Kidney glomerular epithelial cell (primary cell): ENCODE measurements around the gene JMJD8.
A peak's percentile ranks its signal among the peaks of the same experiment; 100 is the strongest.

Experiments used
- DNase-seq: peaks from one replicate; lab custom pipeline; 2025; lab: John Stamatoyannopoulos, UW

The JMJD8 gene

DNA sequence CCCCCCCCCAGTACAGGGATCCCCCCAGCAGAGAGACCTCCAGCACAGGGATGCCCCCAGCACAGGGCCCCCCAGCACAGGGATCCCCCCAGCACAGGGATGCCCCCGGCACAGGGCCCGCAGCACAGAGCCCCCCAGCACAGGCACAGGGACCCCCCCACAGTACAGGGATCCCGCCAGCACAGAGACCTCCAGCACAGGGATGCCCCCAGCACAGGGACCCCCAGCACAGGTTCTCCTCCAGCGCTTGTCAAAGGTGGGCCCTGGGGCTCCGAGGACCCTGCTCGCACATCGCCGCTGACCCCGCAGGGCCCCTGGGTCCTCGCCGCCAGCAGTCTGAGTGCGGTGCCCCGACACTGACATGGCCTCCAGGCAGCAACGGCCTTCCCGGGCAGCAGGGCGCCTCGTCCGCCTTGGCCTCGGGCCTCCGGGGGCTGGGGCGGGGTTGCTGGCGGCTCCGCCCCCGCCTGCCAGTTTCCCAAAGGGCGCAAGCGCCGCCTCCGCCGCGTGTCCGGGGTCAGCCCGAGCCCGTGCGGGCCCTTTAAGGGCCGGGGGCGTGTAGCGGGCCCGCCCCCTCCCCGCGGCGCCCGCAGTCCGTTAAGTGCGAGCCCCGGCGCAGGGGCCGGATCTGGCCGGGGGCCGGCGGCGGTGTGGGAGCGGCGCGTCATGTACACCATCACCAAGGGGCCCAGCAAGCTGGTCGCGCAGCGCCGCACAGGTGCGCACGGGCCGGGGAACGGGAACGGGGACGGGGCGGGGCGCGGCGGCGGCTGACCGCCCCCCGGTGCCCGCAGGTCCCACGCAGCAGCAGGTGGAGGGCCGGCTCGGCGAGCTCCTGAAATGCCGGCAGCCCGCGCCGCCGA, 42.6 kb downstream of the JMJD8 start, which contains the start of gene MCRIP2:
Gene MCRIP2 (plus strand): TSS at position 503 of the 863 bp plus-strand sequence. CDS start 164 bp downstream, at position 667.
- peak; percentile 62 for DNase-seq

- DNase-seq = no peak
These were observed 43.5 kb downstream of the JMJD8 start for GRCh38 chr16:640614-641013.

DNA sequence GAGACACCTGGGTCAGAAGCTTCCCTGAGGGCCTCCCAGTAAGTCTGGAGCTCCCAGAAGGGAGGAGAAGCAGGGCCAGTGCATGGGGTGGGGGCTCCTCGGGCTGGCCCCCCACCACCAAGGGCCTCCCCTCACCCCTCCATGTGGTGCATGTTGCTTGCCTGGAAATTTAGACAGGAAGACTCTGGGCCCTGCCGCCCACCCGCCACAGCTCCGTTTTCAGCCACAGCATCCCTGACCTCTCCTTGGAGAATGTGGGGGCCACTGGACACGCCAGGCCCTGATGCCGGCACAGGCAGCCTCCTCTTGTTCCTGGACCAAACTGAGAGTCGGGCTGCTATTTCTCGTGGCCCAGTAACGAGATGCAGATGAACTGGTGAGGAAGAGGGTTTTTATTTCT, 45.3 kb downstream of the JMJD8 start:
- no peak for DNase-seq

- no peak for DNase-seq
These were observed 46.0 kb downstream of the JMJD8 start for GRCh38 chr16:638034-638543.

DNA sequence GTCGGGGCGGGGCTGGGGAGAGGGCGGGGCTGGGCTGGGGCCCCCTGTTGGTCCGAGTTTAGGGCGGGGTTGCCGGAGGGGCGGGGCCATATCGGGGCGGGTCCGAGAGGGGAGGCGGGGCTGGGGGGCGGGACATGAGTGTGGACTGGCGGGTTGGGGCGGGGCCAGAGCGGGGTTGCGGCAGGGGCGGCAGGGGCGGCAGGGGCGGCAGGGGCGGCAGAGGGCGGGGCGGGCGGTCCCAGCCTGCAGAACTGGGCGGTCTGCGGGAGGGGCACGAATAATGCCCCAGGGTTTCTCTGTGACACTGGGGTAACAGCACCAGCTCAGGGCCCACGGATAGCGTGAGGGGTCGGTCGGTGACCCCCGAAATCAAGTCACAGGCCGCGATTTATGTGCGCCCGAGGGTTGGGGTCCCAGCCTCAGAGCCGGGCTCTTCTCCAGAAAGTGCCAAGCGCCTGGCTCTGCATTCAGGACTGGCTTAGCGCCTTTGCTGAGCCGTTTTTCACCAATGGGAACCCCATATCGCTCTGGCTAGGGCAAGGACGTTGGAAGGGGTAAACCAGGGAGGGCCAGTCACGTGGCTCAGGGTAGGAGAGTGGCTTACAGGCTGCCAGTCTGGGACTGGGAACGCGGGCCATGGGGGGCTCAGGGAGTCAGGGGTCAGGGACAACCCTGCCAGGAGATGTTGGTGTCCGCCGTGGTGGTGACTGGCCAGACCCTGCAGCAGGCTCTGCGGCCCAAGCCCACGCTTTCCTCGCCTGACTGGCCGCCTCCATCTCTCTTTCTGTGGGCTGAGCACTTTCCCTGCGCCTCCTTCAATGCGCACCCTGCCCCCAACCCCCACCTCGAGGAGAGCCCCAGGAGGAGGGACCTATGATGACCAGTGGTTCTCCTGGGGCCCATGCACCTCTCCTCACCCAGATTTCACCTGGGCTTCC, 46.8 kb downstream of the JMJD8 start:
- DNase-seq = no peak

DNA sequence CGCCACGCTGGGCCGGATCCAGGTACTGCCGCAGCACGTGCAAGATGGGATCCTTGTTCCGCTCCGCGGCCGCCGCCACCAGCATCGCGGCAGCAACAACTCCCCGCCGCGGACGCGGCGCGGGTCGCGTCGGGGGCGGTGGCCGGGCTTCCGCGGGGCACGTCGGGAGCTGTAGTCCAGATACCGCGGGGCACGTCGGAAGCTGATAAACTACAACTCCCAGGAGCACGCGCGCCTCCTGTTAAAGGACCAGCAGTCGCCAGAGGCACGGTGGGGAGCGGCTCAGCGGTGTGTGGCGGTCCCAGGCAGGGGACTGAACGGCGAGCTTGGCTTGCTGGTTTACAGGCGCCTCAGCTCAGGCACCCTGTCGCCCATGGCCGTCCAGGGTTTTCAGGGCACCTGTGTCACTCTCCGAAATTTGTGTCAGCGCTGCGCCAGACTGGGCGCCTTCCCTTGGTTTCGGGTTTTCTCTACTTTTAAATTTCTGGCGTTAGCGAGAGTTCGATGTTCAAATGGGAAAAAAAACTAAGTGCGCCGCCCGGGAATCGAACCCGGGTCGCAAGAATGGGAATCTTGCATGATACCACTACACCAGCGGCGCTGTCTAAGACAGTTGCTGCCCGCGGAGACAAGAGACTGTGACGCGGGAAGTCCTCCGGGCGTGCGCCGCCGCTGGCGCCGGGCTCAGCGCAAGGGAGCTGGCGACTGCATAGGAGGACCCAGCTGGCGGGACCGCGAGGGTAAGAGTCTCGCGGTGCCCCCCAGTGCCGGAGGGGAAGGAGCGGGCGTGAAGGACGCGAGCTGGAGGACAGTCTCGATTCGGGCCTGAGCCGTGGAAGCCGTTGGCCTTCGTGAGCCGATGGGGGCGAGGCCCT, 47.7 kb downstream of the JMJD8 start, which contains the start of gene METTL26:
Gene METTL26 (minus strand): TSS at position 100 of the 875 bp plus-strand sequence. CDS start 15 bp downstream, at position 85.
- DNase-seq = peak; percentile 91

DNA sequence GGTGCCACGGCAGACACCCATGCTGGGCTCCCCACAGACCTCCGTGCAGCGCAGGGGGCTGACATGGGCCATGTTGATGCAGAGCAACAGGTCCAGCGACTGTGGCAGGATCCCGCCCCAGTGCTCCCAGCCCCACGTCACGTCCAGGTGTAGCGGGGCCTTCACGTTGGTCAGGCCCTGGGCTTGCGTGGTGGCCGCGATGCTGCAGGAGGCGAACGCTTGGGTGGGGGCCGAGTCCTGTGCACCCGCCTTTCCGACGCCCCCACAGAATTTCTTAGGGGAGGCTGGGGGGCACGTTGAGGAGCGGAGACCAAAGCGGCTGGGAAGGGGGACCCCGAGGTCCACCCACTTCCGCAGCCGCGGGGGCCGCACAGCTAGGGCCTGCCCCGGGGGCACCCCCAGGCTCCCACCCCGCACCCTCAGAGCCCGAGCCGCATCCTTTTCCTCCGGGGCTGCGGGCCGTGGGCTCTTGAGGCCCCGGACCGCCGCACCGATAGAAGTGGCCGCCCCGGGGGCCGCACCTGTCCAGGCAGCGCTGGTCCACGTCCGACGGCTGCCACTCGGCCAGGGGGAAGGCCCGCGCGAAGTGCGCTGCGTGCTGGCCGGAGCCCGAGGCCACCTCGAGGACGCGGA, 48.4 kb downstream of the JMJD8 start:
- DNase-seq = no peak

DNA sequence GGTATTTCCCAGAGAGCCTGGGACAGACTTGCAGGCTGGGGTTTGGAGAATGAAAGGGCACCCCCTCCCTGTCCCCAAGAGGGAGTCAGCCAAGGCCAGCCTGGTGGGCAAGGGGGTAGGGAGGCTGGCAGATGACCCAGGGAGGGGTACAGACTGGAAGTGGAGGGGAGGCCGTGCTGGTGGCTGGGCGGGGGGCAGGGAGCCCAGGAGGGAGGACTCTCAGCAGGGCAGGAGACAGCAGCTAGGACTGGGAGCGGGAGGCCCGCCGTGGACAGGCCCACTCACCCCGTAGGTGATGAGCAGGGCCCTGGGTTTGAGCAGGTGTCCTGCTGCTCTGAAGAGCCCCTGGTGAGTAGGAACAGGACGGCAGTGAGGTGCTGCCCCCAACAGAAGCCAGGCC, 49.1 kb downstream of the JMJD8 start:
- no peak for DNase-seq

- no peak for DNase-seq
These were observed 50.0 kb downstream of the JMJD8 start for GRCh38 chr16:634051-634670.

- DNase-seq = no peak
These were observed 50.6 kb downstream of the JMJD8 start for GRCh38 chr16:633336-634050.

- DNase-seq = no peak
These were observed 51.4 kb downstream of the JMJD8 start for GRCh38 chr16:632486-633335.

- no peak for DNase-seq
These were observed 52.3 kb downstream of the JMJD8 start for GRCh38 chr16:631808-632358.
